CD4-positive, alpha-beta T cell treated with Interleukin-4 for 1 hour (primary cell): ENCODE results near the gene SHANK3.
A peak's percentile ranks its signal among the peaks of the same experiment; 100 is the strongest.
"Not testable (repeated sequence)": the region's sequence is repeated elsewhere in the genome, so short reads cannot be mapped to it uniquely, and the experiment has no call there.

Source experiments
- DNase-seq, 2 donors: peaks; one replicate each; pipeline ENCODE4 v3.0.0-alpha.2; 2020 to 2022

SHANK3 gene

DNA sequence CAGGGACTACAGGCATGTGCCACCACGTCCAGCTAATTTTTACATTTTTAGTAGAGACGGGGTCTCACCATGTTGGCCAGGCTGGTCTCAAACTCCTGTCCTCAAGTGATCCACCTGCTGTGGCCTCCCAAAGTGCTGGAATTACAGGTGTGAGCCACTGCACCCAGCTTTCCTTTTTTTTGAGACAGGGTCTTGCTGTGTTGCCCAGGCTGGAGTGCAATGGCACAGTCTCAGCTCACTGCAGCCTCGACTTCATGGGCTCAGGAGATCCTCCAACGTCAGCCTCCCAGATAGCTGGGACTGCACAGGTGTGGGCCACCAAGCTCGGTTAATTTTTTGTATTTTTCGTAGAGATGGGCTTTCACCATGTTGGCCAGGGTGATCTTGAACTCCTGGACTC lies 18.0 kb upstream of the SHANK3 start:
- DNase-seq, result not testable (repeated sequence)

DNA sequence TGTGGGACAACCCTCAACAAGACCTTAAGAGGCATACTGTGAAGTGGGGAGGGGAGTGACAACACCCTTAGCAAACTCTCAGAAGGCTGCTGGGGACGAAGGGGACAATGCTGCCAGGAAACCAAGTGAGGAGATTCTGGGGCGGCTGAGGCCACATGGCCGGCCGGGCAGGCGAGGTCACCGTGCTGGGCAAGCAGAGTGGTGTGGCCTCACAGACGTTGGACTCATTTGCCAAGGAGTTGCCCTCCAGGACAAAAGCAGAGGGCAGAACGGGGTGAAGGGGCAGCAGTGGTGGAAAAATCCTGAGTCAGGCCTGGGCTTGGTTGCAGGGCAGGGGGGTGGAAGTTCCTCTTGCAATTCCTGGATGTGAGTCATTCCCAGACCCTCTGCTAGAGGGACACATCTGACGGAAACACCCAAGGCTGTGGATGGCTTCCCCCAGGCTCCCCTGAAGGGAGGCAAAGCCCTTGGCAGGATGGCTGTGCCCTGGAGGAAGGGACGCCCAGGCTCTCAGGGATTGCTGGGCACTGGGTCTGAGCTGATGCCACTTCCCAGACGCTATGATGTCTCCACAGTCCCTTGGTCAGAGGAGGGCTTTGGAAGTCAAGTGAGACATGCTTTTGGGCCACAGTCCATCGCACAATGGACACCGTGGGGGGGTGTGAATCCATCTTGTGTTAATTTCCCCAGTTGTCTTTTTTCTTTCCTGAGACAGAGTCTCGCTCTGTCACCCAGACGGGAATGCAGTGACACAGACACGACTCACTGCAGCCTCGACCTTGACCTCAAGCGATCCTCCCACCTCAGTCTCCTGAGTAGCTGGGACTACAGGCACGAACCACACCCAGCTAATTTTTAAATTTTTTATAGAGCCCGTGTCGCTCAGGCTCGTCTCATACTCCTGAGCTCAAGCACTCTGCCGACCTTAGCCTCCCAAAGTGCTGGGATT lies 16.2 kb upstream of the SHANK3 start:
- no peak for DNase-seq

DNA sequence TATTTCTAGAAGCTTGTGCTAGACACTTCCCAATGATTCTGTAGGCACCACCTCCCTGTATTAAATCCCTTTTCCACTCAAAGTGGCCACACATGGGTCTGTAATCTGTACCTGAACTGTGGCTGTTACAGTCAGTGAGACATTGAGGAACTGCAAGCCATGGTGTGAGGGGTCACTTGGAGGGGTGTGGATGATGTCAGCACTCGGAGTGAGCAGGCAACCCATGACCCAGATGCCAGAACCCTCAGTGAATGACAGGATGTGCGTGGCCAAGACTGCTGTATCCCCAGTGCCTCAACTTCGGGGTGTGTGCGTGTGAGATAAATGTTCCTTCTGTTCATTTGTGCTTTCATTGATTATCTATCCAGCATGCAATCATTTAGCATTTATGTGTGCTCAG lies 14.7 kb upstream of the SHANK3 start:
- DNase-seq, result no peak

DNA sequence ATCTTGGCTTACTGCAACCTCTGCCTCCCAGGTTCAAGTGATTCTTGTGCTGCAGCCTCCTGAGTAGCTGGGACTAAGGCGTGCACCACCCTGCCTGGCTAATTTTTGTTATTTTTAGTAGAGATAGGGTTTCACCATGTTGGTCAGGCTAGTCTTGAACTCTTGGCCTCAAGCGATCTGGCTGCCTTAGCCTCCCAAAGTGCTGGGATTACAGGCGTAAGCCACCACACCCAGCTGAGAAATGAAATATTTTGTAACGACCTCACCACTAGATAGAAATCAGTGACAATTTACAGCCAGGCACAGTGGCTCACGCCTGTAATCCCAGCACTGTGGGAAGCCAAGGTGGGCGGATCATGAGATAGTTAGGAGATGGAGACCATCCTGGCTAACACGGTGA lies 12.9 kb upstream of the SHANK3 start:
- DNase-seq, result not testable (repeated sequence)

DNA sequence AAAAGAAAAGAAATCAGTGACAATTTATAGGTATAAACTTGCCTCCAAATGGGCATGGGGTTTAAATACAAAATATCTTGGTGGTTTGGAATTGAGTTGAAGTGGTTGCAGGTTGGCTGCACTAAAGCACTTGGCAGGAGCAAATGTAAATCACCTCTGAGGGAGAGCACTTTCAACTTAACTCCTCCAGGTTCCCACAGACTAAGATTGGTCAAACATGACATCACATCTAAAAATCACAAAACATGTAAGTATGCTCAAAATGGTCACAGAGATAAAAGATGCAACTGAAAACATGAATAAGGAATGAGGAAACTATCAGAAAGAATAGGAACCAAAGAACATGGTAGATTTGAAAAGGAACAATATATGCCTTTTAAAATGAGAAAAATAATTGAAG lies 12.3 kb upstream of the SHANK3 start:
- no peak for DNase-seq

DNA sequence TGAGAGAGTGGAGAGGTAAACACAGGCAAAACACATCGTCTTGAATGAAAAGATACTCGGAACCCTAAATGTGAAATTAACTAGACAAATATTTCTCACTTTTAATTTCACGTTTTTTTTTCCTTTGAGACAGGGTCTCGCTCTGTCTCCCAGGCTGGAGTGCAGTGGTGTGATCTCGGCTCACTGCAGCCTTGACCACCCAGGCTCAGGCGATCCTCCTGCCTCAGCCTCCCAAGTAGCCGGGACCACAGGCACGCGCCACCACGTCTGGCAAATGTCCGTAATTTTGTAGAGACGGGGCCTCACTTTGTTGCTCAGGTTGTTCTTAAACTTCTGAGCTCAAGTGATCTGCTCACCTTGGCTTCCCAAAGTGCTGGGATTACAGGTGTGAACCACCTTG lies 7.4 kb upstream of the SHANK3 start:
- no peak for DNase-seq

DNA sequence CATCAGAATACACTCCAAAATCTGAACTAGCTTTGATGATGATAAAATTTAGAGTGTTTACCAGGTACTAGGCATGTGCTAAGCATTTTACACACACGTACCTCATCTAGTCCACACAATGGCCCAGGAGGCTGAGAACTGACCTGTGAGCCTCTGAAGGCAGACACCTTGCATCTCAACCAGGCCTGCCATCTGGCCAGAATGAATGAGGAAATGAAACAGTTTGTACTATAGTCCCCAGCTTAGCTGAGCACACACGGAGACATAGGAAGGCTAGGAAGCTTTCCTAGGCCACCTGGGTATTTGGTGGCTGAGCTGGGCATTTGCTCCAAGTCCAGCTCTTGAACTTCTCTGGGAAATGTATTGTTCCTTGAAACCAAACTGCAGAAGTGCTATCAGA lies 6.9 kb upstream of the SHANK3 start:
- no peak for DNase-seq

DNA sequence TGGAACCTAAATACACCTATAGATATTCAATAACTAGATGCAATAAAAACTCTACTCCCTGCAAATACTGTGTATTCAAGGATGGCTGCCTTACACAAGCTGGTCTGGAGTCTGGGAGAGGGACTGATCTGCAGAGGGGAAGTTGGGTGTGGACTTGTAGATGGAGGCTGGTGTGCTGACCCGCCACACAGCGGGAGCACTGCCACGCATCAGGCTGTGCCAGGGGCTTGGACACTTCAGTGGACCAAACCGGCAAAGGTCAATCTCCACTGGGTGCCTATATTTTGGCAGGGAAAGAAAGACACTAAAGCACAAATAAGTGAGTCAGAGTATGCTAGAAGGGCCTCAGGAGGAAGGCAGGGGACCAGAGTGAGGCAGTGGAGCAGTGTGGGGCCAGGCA lies 2.1 kb upstream of the SHANK3 start:
- DNase-seq, result no peak

DNA sequence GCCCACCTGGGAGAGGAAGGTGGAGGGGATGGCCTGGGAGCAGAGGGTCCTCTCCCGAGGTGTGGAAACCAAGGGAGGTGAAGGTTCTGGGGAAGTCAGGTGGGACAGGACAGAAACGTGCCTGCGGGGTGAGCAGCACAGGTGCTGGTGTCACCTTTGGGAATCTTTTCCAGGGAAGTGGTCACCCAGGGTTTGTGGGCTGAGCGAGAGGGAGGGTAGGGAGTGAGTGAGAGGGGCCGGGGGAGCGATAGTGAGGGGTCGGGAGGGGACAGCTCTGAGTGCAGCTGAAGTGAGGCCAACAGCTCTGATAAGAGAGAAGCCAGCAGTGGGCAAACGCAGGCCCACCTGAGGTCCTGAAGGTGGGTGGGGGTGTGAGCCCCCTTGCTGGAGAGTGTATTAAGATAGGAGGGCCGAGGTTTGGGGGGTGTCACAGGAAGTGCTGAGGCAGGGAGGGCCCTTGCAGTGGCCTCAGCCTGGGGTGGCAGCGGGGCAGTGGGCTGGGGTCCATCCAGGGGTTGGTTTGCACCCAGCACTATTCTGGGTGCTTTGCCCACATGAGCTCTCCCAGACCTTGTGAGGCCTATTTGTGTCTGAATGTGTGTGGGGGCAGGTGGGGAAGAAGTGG lies 1.6 kb upstream of the SHANK3 start:
- no peak for DNase-seq

DNA sequence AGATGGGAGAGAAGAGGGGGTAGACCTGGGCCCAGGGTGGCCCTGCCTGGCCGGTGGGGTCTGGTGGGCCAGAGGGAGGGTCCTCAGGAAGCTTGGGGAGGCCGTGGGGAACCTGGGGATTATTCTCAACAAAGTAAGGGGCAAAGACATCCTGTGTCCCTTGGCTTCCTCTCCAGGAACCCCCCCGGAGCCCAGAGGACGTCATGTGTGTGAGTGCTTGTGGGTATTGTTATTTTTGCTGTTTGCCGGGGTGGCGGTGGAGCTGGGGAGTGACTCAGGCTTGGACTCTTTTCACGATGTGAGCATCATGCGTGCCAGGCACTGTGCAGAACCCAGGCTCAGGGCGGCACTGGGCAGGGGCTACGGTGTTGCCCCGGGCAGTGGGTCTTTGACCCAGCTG lies 982 bp upstream of the SHANK3 start:
- DNase-seq, result no peak

DNA sequence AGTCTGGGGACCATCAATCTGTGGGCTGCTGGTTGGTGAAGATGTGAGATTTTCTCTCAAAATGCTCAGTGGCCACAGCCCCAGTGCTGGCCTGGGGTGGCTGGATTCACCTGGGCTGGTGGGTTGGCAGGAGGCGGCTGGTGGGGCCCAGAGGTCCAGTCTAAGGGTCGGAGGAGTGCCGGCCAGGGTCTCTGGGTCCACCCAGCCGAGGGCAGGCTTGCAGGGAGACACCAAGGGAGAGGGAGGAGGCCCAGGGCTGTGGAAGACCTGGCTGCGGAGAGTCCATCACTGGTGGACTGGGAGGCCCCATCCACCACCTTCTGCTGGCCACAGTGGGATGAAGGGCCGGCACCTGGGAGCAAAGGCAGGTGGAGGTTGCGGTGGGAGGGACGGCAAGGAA lies 582 bp upstream of the SHANK3 start:
- DNase-seq, result no peak

DNA sequence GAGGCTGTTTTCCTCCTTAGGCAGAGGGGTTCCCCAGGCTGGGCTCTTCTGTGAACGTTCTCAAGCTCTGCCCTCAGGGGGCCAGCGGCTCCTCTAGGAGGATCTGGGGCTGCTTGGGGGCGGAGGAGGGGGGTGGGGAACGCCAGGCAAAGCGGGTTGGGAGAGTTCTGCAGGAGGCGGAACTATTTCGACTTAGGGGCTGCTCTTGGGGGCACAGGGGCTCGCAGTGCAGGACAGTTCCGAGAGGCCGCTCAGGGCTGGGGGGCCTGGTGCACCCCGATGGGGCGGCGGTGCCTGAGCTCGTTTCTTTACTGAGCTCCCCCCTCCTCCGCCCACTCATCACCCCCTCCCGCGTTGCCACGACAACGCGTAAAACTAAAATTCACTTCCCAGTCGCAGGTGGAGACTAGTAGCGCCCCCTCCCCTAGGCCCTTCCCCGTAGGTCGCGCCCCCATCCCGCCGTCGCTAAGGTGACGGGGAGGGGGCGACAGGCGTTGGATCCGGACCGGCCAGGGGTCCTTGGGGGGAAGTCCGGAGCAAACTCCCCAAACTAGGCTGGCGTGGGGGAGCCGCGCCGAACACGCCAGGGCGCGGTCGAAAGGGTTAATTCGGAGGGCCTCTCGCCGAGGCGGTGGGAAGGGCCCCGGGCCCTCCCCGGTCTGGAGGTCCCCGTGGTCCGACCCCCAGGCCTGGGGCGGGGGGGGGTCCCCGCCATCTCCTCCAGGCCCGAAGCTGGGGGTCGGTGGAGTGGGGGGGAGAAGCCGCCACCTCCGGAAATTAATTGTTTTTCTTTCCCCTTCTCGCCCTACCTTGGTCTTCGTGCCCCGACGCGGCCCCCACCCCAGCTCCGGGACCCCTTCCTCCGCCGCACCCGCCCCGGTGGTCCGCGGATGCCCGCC lies 857 bp downstream of the SHANK3 start:
- peak in 1 of 2 donors; percentile 38 for DNase-seq

DNA sequence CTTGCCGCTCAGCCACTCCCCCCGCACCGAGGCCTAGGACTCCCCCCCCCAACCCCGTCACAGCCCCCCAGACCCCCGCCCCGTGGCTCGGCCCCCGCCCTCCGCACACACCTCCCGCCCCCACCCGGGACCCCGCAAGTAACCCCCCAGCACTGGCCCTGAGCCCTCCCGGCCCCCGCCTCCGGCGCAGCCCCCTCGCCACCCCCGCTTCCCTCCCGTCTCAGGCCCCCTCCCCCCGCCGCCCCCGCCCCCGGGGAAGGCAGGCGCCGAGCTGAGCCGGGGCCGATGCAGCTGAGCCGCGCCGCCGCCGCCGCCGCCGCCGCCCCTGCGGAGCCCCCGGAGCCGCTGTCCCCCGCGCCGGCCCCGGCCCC lies 1.5 kb downstream of the SHANK3 start:
- DNase-seq, result no peak

DNA sequence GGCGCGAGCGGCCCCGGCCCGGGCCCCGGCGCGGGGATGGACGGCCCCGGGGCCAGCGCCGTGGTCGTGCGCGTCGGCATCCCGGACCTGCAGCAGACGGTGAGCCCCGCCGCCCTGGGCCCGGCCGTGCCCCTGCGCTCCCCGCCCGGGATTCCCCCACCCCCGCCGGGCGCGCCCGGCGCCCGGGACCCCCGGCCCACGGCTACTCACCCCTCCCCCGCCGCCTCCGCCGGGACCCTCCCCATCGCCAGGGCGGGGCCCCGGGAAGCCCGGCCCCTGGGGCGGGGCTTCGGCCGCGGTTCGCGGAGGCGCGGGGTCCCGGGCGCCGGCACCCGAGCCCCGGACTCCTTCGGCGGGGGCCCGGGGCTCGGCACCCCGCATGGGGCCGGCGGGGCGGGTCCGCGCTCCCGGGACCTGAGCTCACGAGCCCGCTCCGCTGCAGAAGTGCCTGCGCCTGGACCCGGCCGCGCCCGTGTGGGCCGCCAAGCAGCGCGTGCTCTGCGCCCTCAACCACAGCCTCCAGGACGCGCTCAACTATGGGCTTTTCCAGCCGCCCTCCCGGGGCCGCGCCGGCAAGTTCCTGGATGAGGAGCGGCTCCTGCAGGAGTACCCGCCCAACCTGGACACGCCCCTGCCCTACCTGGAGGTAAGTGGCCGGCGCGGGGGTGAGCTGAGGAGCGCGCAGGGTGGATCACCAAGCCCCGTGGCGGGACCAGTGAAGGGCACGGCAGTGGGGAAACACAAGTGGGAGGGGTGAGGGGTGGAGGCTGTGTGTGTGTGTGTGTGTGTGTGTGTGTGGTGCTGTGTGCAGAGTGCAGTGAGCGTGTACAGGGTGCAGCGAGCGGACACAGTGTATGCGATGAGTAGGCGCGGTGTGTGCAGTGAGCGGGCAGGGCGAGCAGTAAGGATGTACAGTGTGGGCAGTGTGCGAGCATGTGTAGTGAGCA lies 2.3 kb downstream of the SHANK3 start:
- no peak for DNase-seq

DNA sequence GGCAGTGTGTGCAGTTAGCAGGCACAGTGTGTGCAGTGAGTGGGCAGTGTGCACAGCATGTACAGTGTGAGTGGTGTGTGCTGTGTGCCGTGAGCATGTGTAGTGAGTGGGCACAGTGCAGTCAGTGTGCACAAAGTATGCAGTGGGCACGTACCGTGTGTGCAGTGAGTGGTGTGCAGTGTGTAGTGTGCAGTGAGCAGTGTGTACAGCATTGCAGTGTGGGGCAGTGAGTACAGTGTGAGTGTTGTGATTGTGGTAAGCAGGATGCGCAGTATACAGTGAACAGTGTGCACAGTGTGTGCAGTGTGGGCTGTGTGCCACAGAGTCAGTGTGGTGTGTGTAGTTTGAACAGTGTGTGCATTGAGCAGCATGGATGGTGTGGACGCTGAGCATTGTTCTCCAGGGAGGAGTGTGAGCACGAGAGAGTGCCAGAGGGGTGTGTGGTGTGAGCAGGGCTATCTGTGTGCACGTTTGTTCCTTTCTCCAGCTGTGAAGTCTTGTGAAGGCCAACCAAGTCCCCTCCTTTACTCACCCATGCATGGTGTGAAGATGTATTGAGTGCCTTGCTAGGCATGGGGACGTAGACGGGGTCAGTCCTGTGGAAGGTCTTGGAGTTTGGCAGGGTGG lies 3.0 kb downstream of the SHANK3 start:
- DNase-seq, result no peak

DNA sequence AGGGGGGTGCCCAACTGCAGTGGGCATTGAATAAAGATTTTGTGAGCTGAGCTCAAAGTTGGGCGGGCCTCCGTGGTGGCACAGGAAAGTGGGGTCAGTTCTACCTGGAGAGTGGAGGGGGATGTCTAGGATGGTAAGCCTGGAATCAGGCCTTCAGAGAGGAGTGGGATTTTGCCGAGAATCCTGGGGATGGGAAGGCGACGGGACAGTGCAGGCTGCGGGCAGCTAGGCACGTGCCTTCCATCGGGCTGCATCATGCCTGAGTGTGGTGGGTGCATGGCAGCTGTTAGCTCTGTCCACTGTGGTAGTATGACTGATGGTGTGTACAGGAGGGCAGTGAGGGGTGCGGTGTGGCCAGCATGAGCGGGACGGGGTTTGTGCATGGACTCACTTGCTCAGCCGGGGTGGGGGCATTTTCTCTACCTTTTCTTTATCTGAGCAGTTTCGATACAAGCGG lies 3.6 kb downstream of the SHANK3 start:
- no peak for DNase-seq

DNA sequence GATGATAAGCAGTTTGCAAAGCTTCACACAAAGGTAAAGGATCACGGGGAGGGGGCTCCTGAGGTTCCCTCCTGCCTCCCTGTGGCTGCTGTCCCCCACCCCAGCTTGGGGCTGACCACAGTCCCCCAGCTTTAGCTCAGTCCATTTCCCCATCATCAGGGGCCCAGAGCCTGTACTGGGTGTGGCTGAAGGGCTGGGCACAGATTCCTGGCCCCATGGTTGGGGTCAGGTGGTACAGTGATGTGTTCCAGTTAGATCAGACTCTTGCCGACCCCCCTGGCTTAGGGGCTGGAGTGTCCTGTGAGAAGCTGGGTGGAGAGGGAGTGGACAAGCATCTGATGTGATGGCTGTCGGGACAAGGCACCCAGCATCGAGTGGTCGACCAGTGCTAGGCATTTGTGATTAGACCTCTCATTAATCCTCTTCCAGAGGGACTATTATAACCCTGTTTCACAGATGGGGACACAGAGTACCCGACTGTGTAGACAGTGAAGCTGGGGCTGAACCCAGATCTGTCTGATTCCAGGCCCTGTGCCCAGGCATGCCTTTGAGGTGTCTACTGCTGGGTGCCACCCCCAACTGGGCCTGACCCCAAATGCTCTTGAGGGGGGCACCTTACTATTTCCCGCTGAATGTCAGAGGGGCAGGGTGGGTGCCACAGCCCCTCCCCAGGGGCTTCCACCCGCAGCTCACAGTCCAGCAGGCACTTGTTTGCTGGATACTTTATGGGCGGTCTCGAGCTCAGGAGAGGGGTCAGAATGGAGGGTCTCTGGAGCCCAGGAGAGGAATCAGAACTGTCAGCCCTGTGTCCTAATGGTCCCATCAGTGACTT lies 4.3 kb downstream of the SHANK3 start:
- DNase-seq, result no peak

DNA sequence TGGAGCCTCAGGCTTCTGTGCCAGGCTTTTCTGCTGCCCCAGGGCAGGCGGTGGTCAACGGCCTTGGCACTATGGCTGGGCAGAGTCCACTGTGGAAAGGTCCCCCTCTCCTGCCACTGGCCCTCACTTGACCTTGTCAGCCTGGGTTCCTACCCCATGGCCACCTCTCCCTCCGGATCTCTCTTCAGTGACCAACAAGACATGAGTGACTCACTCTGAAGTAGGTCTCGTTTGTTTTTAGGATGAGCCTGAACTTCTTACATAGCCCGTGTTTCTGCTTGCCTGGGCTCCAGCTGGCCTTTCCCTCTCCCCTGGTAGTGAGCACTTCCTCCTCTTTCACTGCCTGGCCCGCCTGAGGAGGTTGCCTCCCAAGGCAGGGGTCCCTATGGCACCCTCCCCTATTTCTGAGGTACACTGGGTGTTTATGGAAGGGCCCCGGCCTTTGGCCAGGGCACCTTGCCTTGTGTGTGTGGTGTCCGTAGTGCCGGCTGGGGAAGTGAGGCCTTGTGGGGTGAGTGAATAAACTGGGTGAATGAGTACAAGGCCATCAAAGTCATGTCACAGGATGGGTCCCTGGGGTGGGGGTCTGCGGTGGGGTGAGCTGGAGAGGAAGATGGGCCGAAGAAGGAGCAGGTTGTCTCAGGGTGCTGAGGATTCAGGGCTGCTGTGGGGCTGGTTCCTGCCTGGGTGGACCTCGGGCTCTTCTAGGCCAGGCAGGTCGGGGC lies 5.0 kb downstream of the SHANK3 start:
- DNase-seq, result no peak

DNA sequence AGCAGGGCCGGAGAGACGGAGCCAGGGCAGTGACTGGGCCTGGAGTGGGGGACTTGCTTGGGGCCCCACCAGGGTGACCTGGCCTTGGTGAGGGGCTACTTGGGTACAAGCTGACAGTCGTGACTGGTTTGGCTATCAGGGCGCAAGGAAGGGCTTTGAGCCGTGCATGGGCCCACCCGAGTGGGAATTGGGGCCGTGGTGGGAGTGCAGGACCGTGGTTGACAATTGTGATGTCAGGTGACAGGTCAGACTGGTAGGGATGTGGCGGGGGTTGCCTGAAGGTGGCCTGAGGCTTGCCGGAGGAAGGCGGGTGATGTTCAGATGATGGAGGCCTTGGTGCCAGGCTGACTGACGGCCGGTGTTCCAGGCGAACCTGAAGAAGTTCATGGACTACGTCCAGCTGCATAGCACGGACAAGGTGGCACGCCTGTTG lies 5.6 kb downstream of the SHANK3 start:
- no peak for DNase-seq
